K562 (cell line): ENCODE data around the gene IFNGR2. TPM values are rescaled to one million over a fixed set of nuclear protein-coding genes. Genes with fewer than 3 reads are reported as not detected.

Source experiments
- ATAC-seq: fragments of 200-7000 bp; cut with Tn5 transposase; 3 replicates; pipeline ENCODE4 v1.9.1; 2020; ENCODE audit warnings: moderate library complexity
- BruUV-seq: library from RNA; stranded (reverse); fragments of 400-500 nt; replicated peaks from 2 replicates; lab custom pipeline; 2021; lab: Mats Ljungman, UMichigan
- CTCF ChIA-PET: fragments of 300-600 bp; formaldehyde crosslinking; extraction: SDS; loops from one replicate; lab custom pipeline; 2021; ENCODE audit warnings: low intra/inter-chr PET ratio; lab: Yijun Ruan, JAX
- POLR2A ChIA-PET: fragments of 300-600, 350-650 bp; sonication (Branson Sonifier 250); formaldehyde crosslinking; extraction: SDS; loops from one replicate; lab custom pipeline; 2021; ENCODE audit warnings: antibody characterized with exemption, inconsistent platforms; lab: Yijun Ruan, JAX
- DNase-seq, 4 experiments: peaks; one replicate each; pipeline versions ENCODE4 v3.0.0 to v3.0.0-alpha.2; 2011 to 2018; ENCODE audit warnings: low spot score in 3 of 4, mixed read lengths in 3 of 4; ENCODE audit errors: extremely low read depth in 1 of 4
- FAIRE-seq: peaks from 2 replicates; lab custom pipeline; 2011; peaks lifted over from hg19 to GRCh38; lab: Jason Lieb, UNC
- H2AFZ ChIP-seq: 2 replicates; pipeline ENCODE4 v1.6.0; 2011; ENCODE audit warnings: low read depth, low read length, control low read depth, inconsistent platforms
- H3K27ac ChIP-seq: fragments of 200-600 bp; 3 replicates; pipeline ENCODE4 v1.8.0; 2011; ENCODE audit warnings: low read depth, mild to moderate bottlenecking, control low read depth, inconsistent platforms, low read length, moderate library complexity, mixed read lengths; ENCODE audit errors: extremely low read depth
- H3K27me3 ChIP-seq, 2 experiments: fragments of 300-600 bp in 1 of 2; 2 replicates in 1 of 2; 3 replicates in 1 of 2; pipeline versions ENCODE4 v1.6.0 to v1.8.0; 2011; ENCODE audit warnings: inconsistent platforms in 2 of 2, low read length in 2 of 2, mild to moderate bottlenecking in 1 of 2, mixed read lengths in 1 of 2, moderate library complexity in 1 of 2; ENCODE audit not compliant: control insufficient read depth in 2 of 2, insufficient read depth in 2 of 2
- H3K36me3 ChIP-seq: fragments of 300-600 bp; 3 replicates; pipeline ENCODE4 v1.8.0; 2011; ENCODE audit warnings: mild to moderate bottlenecking, low read length, inconsistent platforms; ENCODE audit not compliant: control insufficient read depth, insufficient read depth
- H3K4me1 ChIP-seq, 2 experiments: fragments of 200-600 bp in 1 of 2; replicated peaks in 1 of 2; 2 replicates in 1 of 2; 3 replicates in 1 of 2; pipeline versions ENCODE4 v1.5.1 to v1.8.0; 2011; ENCODE audit warnings: inconsistent platforms in 2 of 2, low read length in 2 of 2, mild to moderate bottlenecking in 1 of 2, mixed read lengths in 1 of 2, moderate library complexity in 1 of 2; ENCODE audit not compliant: control insufficient read depth in 2 of 2, insufficient read depth in 2 of 2
- H3K4me2 ChIP-seq: 2 replicates; pipeline ENCODE4 v1.6.1; 2011; ENCODE audit warnings: low read length, control low read depth, inconsistent platforms, mixed read lengths; ENCODE audit not compliant: insufficient read depth
- H3K4me3 ChIP-seq: fragments of 200-600 bp; sonication (generic), shearing (Covaris generic); 2 replicates; pipeline ENCODE4 v1.5.1; 2016; ENCODE audit warnings: control low read depth, inconsistent platforms
- H3K79me2 ChIP-seq: fragments of 200-600 bp; 3 replicates; pipeline ENCODE4 v1.8.0; 2011; ENCODE audit warnings: low read length, inconsistent platforms; ENCODE audit not compliant: control insufficient read depth, insufficient read depth
- H3K9ac ChIP-seq, 2 experiments: 2 replicates each; pipeline versions ENCODE4 v1.6.0 to v1.6.1; 2011; ENCODE audit warnings: low read depth in 2 of 2, low read length in 2 of 2, control low read depth in 1 of 2, inconsistent platforms in 1 of 2, mild to moderate bottlenecking in 1 of 2, mixed read lengths in 1 of 2; ENCODE audit not compliant: insufficient read depth in 1 of 2
- H3K9me1 ChIP-seq: one replicate; pipeline ENCODE4 v1.6.0; 2011; ENCODE audit warnings: inconsistent platforms, mild to moderate bottlenecking, low read length, moderate library complexity; ENCODE audit not compliant: control insufficient read depth, insufficient read depth
- H3K9me3 ChIP-seq: replicated peaks from 2 replicates; pipeline ENCODE4 v1.5.1; 2011; ENCODE audit warnings: low read depth, low read length, inconsistent platforms; ENCODE audit not compliant: control insufficient read depth, insufficient read depth
- H4K20me1 ChIP-seq: replicated peaks from 2 replicates; pipeline ENCODE4 v1.6.1; 2011; ENCODE audit warnings: low read length, inconsistent platforms, mixed read lengths; ENCODE audit not compliant: control insufficient read depth, insufficient read depth
- BRCA1 ChIP-seq, 2 experiments: fragments of 450-650 bp in 1 of 2; sonication (generic) in 1 of 2; formaldehyde crosslinking in 1 of 2; IDR thresholded peaks; 2 replicates each; pipeline versions ENCODE4 v1.5.0 to v1.6.1; 2017 to 2020; ENCODE audit warnings: mild to moderate bottlenecking in 1 of 2, missing genetic modification reagents in 1 of 2
- E2F6 ChIP-seq, 2 experiments: IDR thresholded peaks; 2 replicates each; pipeline ENCODE4 v1.6.1; 2011; ENCODE audit warnings: borderline replicate concordance in 1 of 2, control low read depth in 1 of 2, low read depth in 1 of 2, low read length in 1 of 2, mild to moderate bottlenecking in 1 of 2, mixed read lengths in 1 of 2, moderate library complexity in 1 of 2; ENCODE audit not compliant: insufficient read depth in 1 of 2, insufficient read length in 1 of 2, poor library complexity in 1 of 2, severe bottlenecking in 1 of 2; ENCODE audit errors: extremely low read depth in 1 of 2
- FOXK2 ChIP-seq, 2 experiments: fragments of 450-650 bp; IDR thresholded peaks in 1 of 2; conservative IDR thresholded peaks in 1 of 2; 2 replicates each; pipeline ENCODE4 v1.6.1; 2016; ENCODE audit warnings: low read depth in 2 of 2, mild to moderate bottlenecking in 1 of 2
- POLR2AphosphoS2 ChIP-seq: IDR thresholded peaks from 2 replicates; pipeline ENCODE4 v1.6.1; 2012; ENCODE audit warnings: low read length, improper control_type of control experiment
- RBM17 ChIP-seq: fragments of 200-400 bp; formaldehyde crosslinking; IDR thresholded peaks from 2 replicates; pipeline ENCODE4 v1.6.1; 2017; ENCODE audit warnings: low read depth, mild to moderate bottlenecking, low read length, borderline replicate concordance
- RBM34 ChIP-seq: fragments of 200-400 bp; formaldehyde crosslinking; IDR thresholded peaks from 2 replicates; pipeline ENCODE4 v1.6.1; 2018; ENCODE audit warnings: low read length, borderline replicate concordance; ENCODE audit not compliant: insufficient read depth
- SMARCA5 ChIP-seq: fragments of 450-650 bp; IDR thresholded peaks from 2 replicates; pipeline ENCODE4 v1.6.1; 2016
- SP2 ChIP-seq: IDR thresholded peaks from 2 replicates; pipeline ENCODE4 v1.6.1; 2011; ENCODE audit warnings: mild to moderate bottlenecking, low read depth, low read length, moderate library complexity; ENCODE audit not compliant: poor library complexity, severe bottlenecking; ENCODE audit errors: extremely low read depth
- SRF ChIP-seq, 2 experiments: fragments of 250-450, 450-650 bp in 1 of 2; sonication (Bioruptor Pico) in 1 of 2; sonication (generic) in 1 of 2; formaldehyde crosslinking; IDR thresholded peaks; 2 replicates each; pipeline versions ENCODE4 v1.5.0 to v1.5.1; 2020 to 2022; ENCODE audit warnings: mild to moderate bottlenecking in 1 of 2, missing genetic modification reagents in 1 of 2
- STAT5B ChIP-seq: fragments of 250-450 bp; sonication (Bioruptor Pico); IDR thresholded peaks from 2 replicates; pipeline ENCODE4 v1.8.0; 2021; ENCODE audit warnings: mild to moderate bottlenecking, inconsistent platforms
- TAL1 ChIP-seq: fragments of 450-650 bp; IDR thresholded peaks from 2 replicates; pipeline ENCODE4 v1.6.1; 2016; ENCODE audit warnings: mild to moderate bottlenecking
- ZKSCAN1 ChIP-seq: fragments of 150-350 bp; IDR thresholded peaks from 2 replicates; pipeline ENCODE4 v1.6.1; 2016; ENCODE audit warnings: low read depth, low read length
- ZSCAN32 ChIP-seq: fragments of 450-650 bp; formaldehyde crosslinking; IDR thresholded peaks from 2 replicates; pipeline ENCODE4 v1.4.0; 2020; ENCODE audit warnings: mild to moderate bottlenecking, moderate library complexity
- WGBS: fragments of 100-300 bp; shearing (Covaris generic); methylation state at CpG from one replicate; pipeline ENCODE4 v1.1.6; 2016; ENCODE audit warnings: low coverage, mixed read lengths; ENCODE audit not compliant: insufficient coverage; ENCODE audit errors: missing lambda C conversion rate; 5-methylcytosine and 5-hydroxymethylcytosine counted together
- in situ Hi-C: fragments of 300-500 bp; cut with MboI; formaldehyde crosslinking; loops from 4 replicates; pipeline ENCODE4 v1.15.0; 2018; ENCODE audit warnings: inconsistent platforms, mixed read lengths
- intact Hi-C: fragments of 100-400 bp; cut with micrococcal nuclease; formaldehyde crosslinking; loops from 2 replicates; pipeline ENCODE4 v1.14.2; 2022
- polyA plus RNA-seq, 8 experiments: library from polyadenylated mRNA; depleted of rRNA in 4 of 8; stranded (reverse) in 5 of 8; unstranded in 3 of 8; fragments of >200 nt; fragmentation: Nextera tagmentation in 2 of 8; fragmentation: Illumina TruSeq in 1 of 8; extraction: Ambion mirVana in 2 of 8; extraction: Trizol in 1 of 8; gene quantifications; 2 replicates each; pipeline versions ENCODE4 v1.2.1 to v1.2.3, GENCODE V29; 2011 to 2014; ENCODE audit warnings: inconsistent platforms in 1 of 8, missing spikeins in 1 of 8
- total RNA-seq, 7 experiments: library from RNA; depleted of rRNA in 6 of 7; stranded (reverse); fragments of >200 nt in 6 of 7; fragmentation: Illumina TruSeq in 2 of 7; extraction: Trizol in 2 of 7; gene quantifications; 2 replicates each; pipeline versions ENCODE4 v1.2.1 to v1.2.3, GENCODE V29; 2011 to 2021; ENCODE audit warnings: low replicate concordance in 1 of 7

IFNGR2 gene
- total and polyA plus RNA-seq, 9 of the 15 experiments (the other 6 are each of a cell fraction or from before 2014, with no cell fraction given) = 6.7 to 58.0 (median 28.5) TPM

GRCh38 chr21:33387294-33387693 lies 15.9 kb upstream of the IFNGR2 start (continued):
- TF ChIP-seq FOXK2 (conservative IDR thresholded peaks at IDR 0.05 in 1 of 2, IDR thresholded peaks at IDR 0.05 in 1 of 2; ENCODE audit: low read depth in 2 of 2) (no peak), STAT5B (no peak), ZSCAN32 (CRISPR knock-in tag) (no peak), ZKSCAN1 (no peak), POLR2AphosphoS2 (no peak), E2F6 (IDR thresholded peaks at IDR 0.05; ENCODE audit: borderline replicate concordance in 1 of 2, extremely low read depth in 1 of 2, insufficient read depth in 1 of 2, insufficient read length in 1 of 2, low read depth in 1 of 2, low read length in 1 of 2, poor library complexity in 1 of 2, severe bottlenecking in 1 of 2) (no peak), RBM17 (no peak)
- TF ChIP-seq, all 486 proteins: peak for 0

- no peak for ATAC-seq
- H3K27me3 ChIP-seq = peaks cover 0 to 8% of the 10 kb centered on the region in 2 experiments; a peak in 1 of 5 replicates
- no peak overlapping the region for H3K4me3 ChIP-seq
- no peaks in the 10 kb centered on the region for H3K36me3 ChIP-seq
- POLR2A ChIA-PET = interaction anchor here (0.7 to 1.1 kb wide), 3 partner anchors 10 to 265 kb away, joined by 3 read pairs; no protein-coding TSS in a partner anchor
- no peaks in the 10 kb centered on the region for H3K9me3 ChIP-seq
- no peaks in the 10 kb centered on the region for H3K9me1 ChIP-seq
- no peaks in the 10 kb centered on the region for H4K20me1 ChIP-seq
- no peak overlapping the region for H3K9ac ChIP-seq
- intact Hi-C loops = no loop called here
- no peak overlapping the region for H3K4me2 ChIP-seq
- no peak overlapping the region for H3K27ac ChIP-seq
- no peak for DNase-seq
- TF ChIP-seq RBM34 (no peak), SRF (CRISPR knock-in tag; IDR thresholded peaks at IDR 0.05) (0 out of 4 replicates have a peak, but pooled peaks of 1 of the 2 experiments have one; percentile 24), TAL1 (no peak), SMARCA5 (no peak), SP2 (no peak), BRCA1 (IDR thresholded peaks at IDR 0.05) (no peak), BRCA1 (CRISPR knock-in tag; IDR thresholded peaks at IDR 0.05) (no peak)
- no peaks in the 10 kb centered on the region for H3K79me2 ChIP-seq
- BruUV-seq = no TSS peak
- WGBS = 30% methylated on average over 4 of the region's 4 CpGs
- H3K4me1 ChIP-seq = peaks cover 12 to 16% of the 10 kb centered on the region in 2 experiments; a peak in 4 of 5 replicates
- in situ Hi-C loops = no loop called here
- H2AFZ ChIP-seq = no peak overlapping the region
- CTCF ChIA-PET = no interaction called here
- no peak for FAIRE-seq
Observed at GRCh38 chr21:33388188-33388587, 15.0 kb upstream of the IFNGR2 start.
